Keratinocyte (primary cell): ENCODE results near the gene HSF5.

Experiments used
- EZH2 ChIP-seq: IDR thresholded peaks from one replicate; pipeline ENCODE4 v1.6.1; 2012; ENCODE audit warnings: inconsistent platforms, mild to moderate bottlenecking, low read length, moderate library complexity
- TF ChIP-seq, protein P1 (sequence below), 3 experiments: IDR thresholded peaks in 1 of 3; conservative IDR thresholded peaks in 1 of 3; optimal IDR thresholded peaks in 1 of 3; 2 replicates in 2 of 3; 3 replicates in 1 of 3; pipeline versions ENCODE3 to v1.5.1; 2011; ENCODE audit warnings: low read length in 3 of 3, mild to moderate bottlenecking in 3 of 3, moderate library complexity in 2 of 3, control low read depth in 1 of 3, inconsistent platforms in 1 of 3; ENCODE audit not compliant: insufficient read depth in 2 of 3; ENCODE audit errors: extremely low read depth in 1 of 3

DNA sequence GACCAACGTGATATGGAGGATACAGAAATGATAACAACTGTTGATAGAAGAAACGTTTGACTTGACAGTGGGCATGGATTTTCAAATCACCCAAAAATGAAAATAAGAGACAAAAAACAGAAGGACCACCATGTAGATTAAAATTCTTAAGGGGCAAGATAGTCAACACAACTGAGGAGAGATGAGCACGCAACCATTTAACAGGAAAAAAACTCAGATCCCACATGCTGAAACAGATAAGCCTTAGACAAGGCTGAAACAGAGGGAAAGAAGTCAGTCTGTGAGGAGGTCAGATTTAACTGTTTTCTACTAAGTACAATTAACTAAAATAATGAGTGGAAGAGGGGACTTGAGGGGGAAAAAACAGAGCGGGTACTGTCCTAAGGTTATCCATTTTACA, 92.0 kb downstream of the HSF5 start:
- TF ChIP-seq, protein P1, sequence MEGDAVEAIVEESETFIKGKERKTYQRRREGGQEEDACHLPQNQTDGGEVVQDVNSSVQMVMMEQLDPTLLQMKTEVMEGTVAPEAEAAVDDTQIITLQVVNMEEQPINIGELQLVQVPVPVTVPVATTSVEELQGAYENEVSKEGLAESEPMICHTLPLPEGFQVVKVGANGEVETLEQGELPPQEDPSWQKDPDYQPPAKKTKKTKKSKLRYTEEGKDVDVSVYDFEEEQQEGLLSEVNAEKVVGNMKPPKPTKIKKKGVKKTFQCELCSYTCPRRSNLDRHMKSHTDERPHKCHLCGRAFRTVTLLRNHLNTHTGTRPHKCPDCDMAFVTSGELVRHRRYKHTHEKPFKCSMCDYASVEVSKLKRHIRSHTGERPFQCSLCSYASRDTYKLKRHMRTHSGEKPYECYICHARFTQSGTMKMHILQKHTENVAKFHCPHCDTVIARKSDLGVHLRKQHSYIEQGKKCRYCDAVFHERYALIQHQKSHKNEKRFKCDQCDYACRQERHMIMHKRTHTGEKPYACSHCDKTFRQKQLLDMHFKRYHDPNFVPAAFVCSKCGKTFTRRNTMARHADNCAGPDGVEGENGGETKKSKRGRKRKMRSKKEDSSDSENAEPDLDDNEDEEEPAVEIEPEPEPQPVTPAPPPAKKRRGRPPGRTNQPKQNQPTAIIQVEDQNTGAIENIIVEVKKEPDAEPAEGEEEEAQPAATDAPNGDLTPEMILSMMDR (optimal IDR thresholded peaks at IDR 0.05 in 1 of 3, IDR thresholded peaks at IDR 0.05 in 1 of 3, conservative IDR thresholded peaks at IDR 0.05 in 1 of 3; ENCODE audit: extremely low read depth in 1 of 3, insufficient read depth in 2 of 3, low read length in 3 of 3) = no peak
- no peak for TF ChIP-seq EZH2
